ENCODE results near the gene EFCAB12. TPM values are rescaled to one million over a fixed set of nuclear protein-coding genes. Genes with fewer than 3 reads are reported as not detected.

The EFCAB12 gene
- total and polyA plus RNA-seq, 2 of the 8 experiments (the other 6 are each of a cell fraction or from before 2014, with no cell fraction given) = 0.60 to 0.99 TPM

- ChIA-PET POLR2A (ENCODE audit: partially characterized antibody) (no interaction called here), CTCF (ENCODE audit: partially characterized antibody) (interaction anchor here (1.0 to 1.4 kb wide), 2 partner anchors 28 to 45 kb away, joined by 3 to 4 read pairs; no protein-coding TSS in a partner anchor)
- Histone ChIP-seq H2BK20ac (ENCODE audit: low read length) (no peak overlapping the region), H2BK12ac (ENCODE audit: low read depth, low read length) (no peak overlapping the region), H2BK15ac (ENCODE audit: low read length) (no peak overlapping the region), H3K9me3 (ENCODE audit: insufficient read depth in 2 of 2, low read depth in 1 of 2, low read length in 1 of 2) (no peaks in the 10 kb centered on the region), H2BK5ac (ENCODE audit: low read depth, low read length) (no peak overlapping the region), H3K36me3 (ENCODE audit: control insufficient read depth in 2 of 4, insufficient read depth in 4 of 4, low read length in 3 of 4) (no peaks in the 10 kb centered on the region), H3K23me2 (ENCODE audit: low read depth, low read length) (no peaks in the 10 kb centered on the region; the same call in 1 of the 2 replicates), H3K4ac (replicated peaks; ENCODE audit: insufficient read length, low read depth, low read length) (no peak overlapping the region), H3K4me2 (ENCODE audit: insufficient read depth in 1 of 2, low read depth in 2 of 2, low read length in 2 of 2) (no peak overlapping the region), H3K18ac (ENCODE audit: extremely low read depth, low read length) (no peak overlapping the region), H3K79me2 (ENCODE audit: control insufficient read depth in 1 of 2, insufficient read depth in 2 of 2, low read length in 2 of 2) (peaks cover 0 to 15% of the 10 kb centered on the region in 2 experiments; a peak in 2 of 4 replicates), H3K4me1 (replicated peaks in 1 of 4; ENCODE audit: control insufficient read depth in 3 of 4, insufficient read depth in 4 of 4, low read length in 3 of 4) (peaks cover 2 to 24% (median 14%) of the 10 kb centered on the region in 4 experiments), H3K4me3 (ENCODE audit: extremely low read depth in 1 of 4, insufficient read depth in 2 of 4, low read depth in 3 of 4, low read length in 4 of 4) (no peak overlapping the region), H3K23ac (ENCODE audit: insufficient read length) (no peak overlapping the region), H2AFZ (ENCODE audit: low read length) (no peak overlapping the region), H3K14ac (ENCODE audit: insufficient read length) (no peak overlapping the region), H4K20me1 (replicated peaks in 1 of 2; ENCODE audit: control insufficient read depth in 1 of 2, insufficient read depth in 2 of 2, low read length in 2 of 2) (no peaks in the 10 kb centered on the region), H3K9ac (replicated peaks in 1 of 4; ENCODE audit: extremely low read depth in 1 of 4, low read depth in 3 of 4, low read length in 3 of 4) (no peak overlapping the region), H3K56ac (replicated peaks; ENCODE audit: insufficient read length, low read depth, low read length) (no peak overlapping the region), H3K27me3 (replicated peaks in 1 of 4; ENCODE audit: control insufficient read depth in 3 of 4, extremely low read depth in 1 of 4, insufficient read depth in 3 of 4, low read length in 3 of 4) (no peaks in the 10 kb centered on the region), H3K79me1 (ENCODE audit: low read depth, low read length) (peaks cover 2% of the 10 kb centered on the region; the same call in 1 of the 2 replicates), H4K91ac (replicated peaks; ENCODE audit: insufficient read length, low read length) (no peak overlapping the region), H2AK5ac (ENCODE audit: low read depth, low read length) (no peak overlapping the region), H2BK120ac (replicated peaks; ENCODE audit: low read depth, low read length) (no peak overlapping the region), H4K5ac (ENCODE audit: insufficient read length, low read depth, low read length) (no peak overlapping the region), H3K27ac (ENCODE audit: low read depth, low read length) (no peak overlapping the region), H4K8ac (ENCODE audit: extremely low read depth, insufficient read depth, low read length) (no peak overlapping the region)
- DNase-seq (ENCODE audit: low read depth in 1 of 2, low spot score in 2 of 2) (no peak), FAIRE-seq (no peak)
- 92% methylated on average over 3 of the region's 3 CpGs; no CpG with 5 or more reads in 1 of the 2 experiments for WGBS, 2 experiments (ENCODE audit: extremely low coverage in 1 of 2, insufficient coverage in 1 of 2, insufficient read length in 1 of 2, insufficient replicate concordance in 2 of 2, low coverage in 1 of 2, low lambda C conversion rate in 2 of 2, missing lambda C conversion rate in 1 of 2)
- no peak for TF ChIP-seq POU5F1 (IDR thresholded peaks at IDR 0.05; ENCODE audit: low read depth, low read length)
- no peak for TF ChIP-seq FOSL1 (IDR thresholded peaks at IDR 0.05; ENCODE audit: insufficient read depth, low read depth, low read length)
- TF ChIP-seq CHD2 (IDR thresholded peaks at IDR 0.05; ENCODE audit: low read length) = no peak
Measured at GRCh38 chr3:129445471-129445870, 17.0 kb upstream of the EFCAB12 start.

Measured in H1 (cell line).